Measurements from ENCODE around the gene CTIF. TPM values are rescaled to one million over a fixed set of nuclear protein-coding genes. Genes with fewer than 3 reads are reported as not detected.

CTIF gene
- polyA plus RNA-seq, 1 donor from 2014 or later: 50.2 TPM

DNA sequence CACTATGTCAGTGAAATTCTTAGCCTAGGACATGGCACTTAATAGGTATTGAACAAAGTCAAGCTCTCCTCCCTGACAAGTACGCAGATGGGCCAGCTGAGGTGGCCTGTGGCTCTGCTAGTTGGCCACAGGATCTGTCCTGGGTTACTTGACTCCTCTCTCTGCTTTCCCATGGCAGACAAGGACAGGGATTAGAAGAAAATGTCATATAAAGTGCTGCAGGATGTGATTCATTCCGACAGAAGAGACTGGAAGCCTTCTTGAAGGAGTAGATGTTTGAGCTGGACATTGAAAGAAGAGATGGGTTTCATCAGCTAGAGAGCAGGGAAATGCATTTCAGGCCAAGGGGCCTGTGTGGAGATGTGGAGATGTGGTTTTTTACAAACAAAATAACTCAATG, 365.3 kb downstream of the CTIF start:
- TF ChIP-seq, protein P1, sequence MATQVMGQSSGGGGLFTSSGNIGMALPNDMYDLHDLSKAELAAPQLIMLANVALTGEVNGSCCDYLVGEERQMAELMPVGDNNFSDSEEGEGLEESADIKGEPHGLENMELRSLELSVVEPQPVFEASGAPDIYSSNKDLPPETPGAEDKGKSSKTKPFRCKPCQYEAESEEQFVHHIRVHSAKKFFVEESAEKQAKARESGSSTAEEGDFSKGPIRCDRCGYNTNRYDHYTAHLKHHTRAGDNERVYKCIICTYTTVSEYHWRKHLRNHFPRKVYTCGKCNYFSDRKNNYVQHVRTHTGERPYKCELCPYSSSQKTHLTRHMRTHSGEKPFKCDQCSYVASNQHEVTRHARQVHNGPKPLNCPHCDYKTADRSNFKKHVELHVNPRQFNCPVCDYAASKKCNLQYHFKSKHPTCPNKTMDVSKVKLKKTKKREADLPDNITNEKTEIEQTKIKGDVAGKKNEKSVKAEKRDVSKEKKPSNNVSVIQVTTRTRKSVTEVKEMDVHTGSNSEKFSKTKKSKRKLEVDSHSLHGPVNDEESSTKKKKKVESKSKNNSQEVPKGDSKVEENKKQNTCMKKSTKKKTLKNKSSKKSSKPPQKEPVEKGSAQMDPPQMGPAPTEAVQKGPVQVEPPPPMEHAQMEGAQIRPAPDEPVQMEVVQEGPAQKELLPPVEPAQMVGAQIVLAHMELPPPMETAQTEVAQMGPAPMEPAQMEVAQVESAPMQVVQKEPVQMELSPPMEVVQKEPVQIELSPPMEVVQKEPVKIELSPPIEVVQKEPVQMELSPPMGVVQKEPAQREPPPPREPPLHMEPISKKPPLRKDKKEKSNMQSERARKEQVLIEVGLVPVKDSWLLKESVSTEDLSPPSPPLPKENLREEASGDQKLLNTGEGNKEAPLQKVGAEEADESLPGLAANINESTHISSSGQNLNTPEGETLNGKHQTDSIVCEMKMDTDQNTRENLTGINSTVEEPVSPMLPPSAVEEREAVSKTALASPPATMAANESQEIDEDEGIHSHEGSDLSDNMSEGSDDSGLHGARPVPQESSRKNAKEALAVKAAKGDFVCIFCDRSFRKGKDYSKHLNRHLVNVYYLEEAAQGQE (IDR thresholded peaks at IDR 0.05; ENCODE audit: borderline replicate concordance): no peak
- TF ChIP-seq, protein P2, sequence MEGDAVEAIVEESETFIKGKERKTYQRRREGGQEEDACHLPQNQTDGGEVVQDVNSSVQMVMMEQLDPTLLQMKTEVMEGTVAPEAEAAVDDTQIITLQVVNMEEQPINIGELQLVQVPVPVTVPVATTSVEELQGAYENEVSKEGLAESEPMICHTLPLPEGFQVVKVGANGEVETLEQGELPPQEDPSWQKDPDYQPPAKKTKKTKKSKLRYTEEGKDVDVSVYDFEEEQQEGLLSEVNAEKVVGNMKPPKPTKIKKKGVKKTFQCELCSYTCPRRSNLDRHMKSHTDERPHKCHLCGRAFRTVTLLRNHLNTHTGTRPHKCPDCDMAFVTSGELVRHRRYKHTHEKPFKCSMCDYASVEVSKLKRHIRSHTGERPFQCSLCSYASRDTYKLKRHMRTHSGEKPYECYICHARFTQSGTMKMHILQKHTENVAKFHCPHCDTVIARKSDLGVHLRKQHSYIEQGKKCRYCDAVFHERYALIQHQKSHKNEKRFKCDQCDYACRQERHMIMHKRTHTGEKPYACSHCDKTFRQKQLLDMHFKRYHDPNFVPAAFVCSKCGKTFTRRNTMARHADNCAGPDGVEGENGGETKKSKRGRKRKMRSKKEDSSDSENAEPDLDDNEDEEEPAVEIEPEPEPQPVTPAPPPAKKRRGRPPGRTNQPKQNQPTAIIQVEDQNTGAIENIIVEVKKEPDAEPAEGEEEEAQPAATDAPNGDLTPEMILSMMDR (IDR thresholded peaks at IDR 0.05; ENCODE audit: poor library complexity, severe bottlenecking): no peak
- TF ChIP-seq POLR2AphosphoS5 (IDR thresholded peaks at IDR 0.05) (no peak), EP300 (conservative IDR thresholded peaks at IDR 0.05; ENCODE audit: poor library complexity, severe bottlenecking) (no peak), SMC3 (conservative IDR thresholded peaks at IDR 0.05; ENCODE audit: poor library complexity) (no peak), TAF1 (IDR thresholded peaks at IDR 0.05; ENCODE audit: low read depth) (no peak), MXI1 (conservative IDR thresholded peaks at IDR 0.05; ENCODE audit: poor library complexity, severe bottlenecking) (no peak), RAD21 (conservative IDR thresholded peaks at IDR 0.05) (no peak), EZH2 (IDR thresholded peaks at IDR 0.05; ENCODE audit: borderline replicate concordance, insufficient read depth, low read length, poor library complexity, severe bottlenecking) (no peak)
- Histone ChIP-seq H3K27me3 (ENCODE audit: insufficient read depth, low read depth, low read length) (no peaks in the 10 kb centered on the region), H3K79me2 (replicated peaks; ENCODE audit: insufficient read depth, low read length) (no peaks in the 10 kb centered on the region), H3K9me2 (ENCODE audit: insufficient read depth, low read length) (no peaks in the 10 kb centered on the region), H3K9ac (ENCODE audit: low read length) (no peak overlapping the region), H3K36me3 (ENCODE audit: insufficient read depth, low read length) (no peaks in the 10 kb centered on the region), H3K9me3 (ENCODE audit: low read length) (peaks cover 5% of the 10 kb centered on the region), H3F3A (ENCODE audit: insufficient read depth, low read length, poor library complexity, severe bottlenecking) (no peaks in the 10 kb centered on the region), H4K20me1 (ENCODE audit: insufficient read depth) (no peaks in the 10 kb centered on the region), H2AFZ (ENCODE audit: low read depth, low read length) (no peak overlapping the region), H3K27ac (ENCODE audit: low read length) (no peak overlapping the region), H3K4me3 (ENCODE audit: low read length) (no peak overlapping the region), H3K4me2 (ENCODE audit: low read length) (no peak overlapping the region)

GRCh38 chr18:48904847-48905394, 366.1 kb downstream of the CTIF start:
- no peaks in the 10 kb centered on the region for H3F3A ChIP-seq (ENCODE audit: insufficient read depth, low read length, poor library complexity, severe bottlenecking)
- H3K79me2 ChIP-seq (replicated peaks; ENCODE audit: insufficient read depth, low read length): no peaks in the 10 kb centered on the region
- no peaks in the 10 kb centered on the region for H4K20me1 ChIP-seq (ENCODE audit: insufficient read depth)
- no peaks in the 10 kb centered on the region for H3K36me3 ChIP-seq (ENCODE audit: insufficient read depth, low read length)
- H3K4me3 ChIP-seq (ENCODE audit: low read length): no peak overlapping the region
- H3K27ac ChIP-seq (ENCODE audit: low read length): no peak overlapping the region
- no peaks in the 10 kb centered on the region for H3K9me2 ChIP-seq (ENCODE audit: insufficient read depth, low read length)
- H2AFZ ChIP-seq (ENCODE audit: low read depth, low read length): no peak overlapping the region
- H3K9ac ChIP-seq (ENCODE audit: low read length): no peak overlapping the region
- H3K4me2 ChIP-seq (ENCODE audit: low read length): no peak overlapping the region
- H3K27me3 ChIP-seq (ENCODE audit: insufficient read depth, low read depth, low read length): no peaks in the 10 kb centered on the region
- H3K9me3 ChIP-seq (ENCODE audit: low read length): peaks cover 5% of the 10 kb centered on the region
- TF ChIP-seq EZH2 (IDR thresholded peaks at IDR 0.05; ENCODE audit: borderline replicate concordance, insufficient read depth, low read length, poor library complexity, severe bottlenecking) (no peak), EP300 (conservative IDR thresholded peaks at IDR 0.05; ENCODE audit: poor library complexity, severe bottlenecking) (no peak), MXI1 (conservative IDR thresholded peaks at IDR 0.05; ENCODE audit: poor library complexity, severe bottlenecking) (no peak), TAF1 (IDR thresholded peaks at IDR 0.05; ENCODE audit: low read depth) (no peak), RAD21 (conservative IDR thresholded peaks at IDR 0.05) (no peak), POLR2AphosphoS5 (IDR thresholded peaks at IDR 0.05) (no peak), SMC3 (conservative IDR thresholded peaks at IDR 0.05; ENCODE audit: poor library complexity) (no peak)
- TF ChIP-seq, protein P2 (IDR thresholded peaks at IDR 0.05; ENCODE audit: poor library complexity, severe bottlenecking): no peak
- TF ChIP-seq, protein P1 (IDR thresholded peaks at IDR 0.05; ENCODE audit: borderline replicate concordance): no peak

Measured in neural cell (in vitro differentiated cells).